ENCODE measurements around the gene SCN9A. TPM values are rescaled to one million over a fixed set of nuclear protein-coding genes. Genes with fewer than 3 reads are reported as not detected.

Gene SCN9A
- polyA plus RNA-seq, 1 donor from 2014 or later, result 10.4 TPM

DNA sequence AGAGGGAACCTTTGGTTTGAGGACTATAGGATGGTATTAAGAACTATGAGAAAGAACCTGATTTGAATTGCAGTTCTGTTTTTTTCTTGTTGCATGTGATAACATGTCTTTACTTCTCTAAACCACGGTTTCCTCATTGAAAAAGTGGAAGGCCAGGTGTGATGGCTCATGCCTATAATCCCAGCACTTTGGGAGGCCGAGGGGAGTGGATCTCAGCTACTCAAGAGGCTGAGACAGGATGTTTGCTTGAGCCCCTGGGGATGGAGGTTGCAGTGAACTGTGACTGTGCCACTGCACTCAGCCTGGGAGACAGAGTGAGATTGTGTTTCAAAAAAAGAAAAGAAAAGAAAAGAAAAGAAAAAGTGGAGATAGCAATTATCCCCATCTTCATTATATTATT, 32.3 kb downstream of the SCN9A start:
- no peaks in the 10 kb centered on the region for H3K9me2 ChIP-seq (ENCODE audit: insufficient read depth, low read length)
- no peaks in the 10 kb centered on the region for H4K20me1 ChIP-seq (ENCODE audit: insufficient read depth)
- H3K79me2 ChIP-seq (replicated peaks; ENCODE audit: insufficient read depth, low read length), result no peaks in the 10 kb centered on the region
- no peak overlapping the region for H3K9ac ChIP-seq (ENCODE audit: low read length)
- H2AFZ ChIP-seq (ENCODE audit: low read depth, low read length), result no peak overlapping the region
- no peaks in the 10 kb centered on the region for H3K36me3 ChIP-seq (ENCODE audit: insufficient read depth, low read length)
- no peak overlapping the region for H3K4me3 ChIP-seq (ENCODE audit: low read length)
- H3K4me2 ChIP-seq (ENCODE audit: low read length), result no peak overlapping the region
- no peaks in the 10 kb centered on the region for H3K27me3 ChIP-seq (ENCODE audit: insufficient read depth, low read depth, low read length)
- H3K27ac ChIP-seq (ENCODE audit: low read length), result no peak overlapping the region
- no peaks in the 10 kb centered on the region for H3K9me3 ChIP-seq (ENCODE audit: low read length)
- TF ChIP-seq EP300 (conservative IDR thresholded peaks at IDR 0.05; ENCODE audit: poor library complexity, severe bottlenecking) (no peak), RAD21 (conservative IDR thresholded peaks at IDR 0.05) (no peak)
- TF ChIP-seq, protein P1, sequence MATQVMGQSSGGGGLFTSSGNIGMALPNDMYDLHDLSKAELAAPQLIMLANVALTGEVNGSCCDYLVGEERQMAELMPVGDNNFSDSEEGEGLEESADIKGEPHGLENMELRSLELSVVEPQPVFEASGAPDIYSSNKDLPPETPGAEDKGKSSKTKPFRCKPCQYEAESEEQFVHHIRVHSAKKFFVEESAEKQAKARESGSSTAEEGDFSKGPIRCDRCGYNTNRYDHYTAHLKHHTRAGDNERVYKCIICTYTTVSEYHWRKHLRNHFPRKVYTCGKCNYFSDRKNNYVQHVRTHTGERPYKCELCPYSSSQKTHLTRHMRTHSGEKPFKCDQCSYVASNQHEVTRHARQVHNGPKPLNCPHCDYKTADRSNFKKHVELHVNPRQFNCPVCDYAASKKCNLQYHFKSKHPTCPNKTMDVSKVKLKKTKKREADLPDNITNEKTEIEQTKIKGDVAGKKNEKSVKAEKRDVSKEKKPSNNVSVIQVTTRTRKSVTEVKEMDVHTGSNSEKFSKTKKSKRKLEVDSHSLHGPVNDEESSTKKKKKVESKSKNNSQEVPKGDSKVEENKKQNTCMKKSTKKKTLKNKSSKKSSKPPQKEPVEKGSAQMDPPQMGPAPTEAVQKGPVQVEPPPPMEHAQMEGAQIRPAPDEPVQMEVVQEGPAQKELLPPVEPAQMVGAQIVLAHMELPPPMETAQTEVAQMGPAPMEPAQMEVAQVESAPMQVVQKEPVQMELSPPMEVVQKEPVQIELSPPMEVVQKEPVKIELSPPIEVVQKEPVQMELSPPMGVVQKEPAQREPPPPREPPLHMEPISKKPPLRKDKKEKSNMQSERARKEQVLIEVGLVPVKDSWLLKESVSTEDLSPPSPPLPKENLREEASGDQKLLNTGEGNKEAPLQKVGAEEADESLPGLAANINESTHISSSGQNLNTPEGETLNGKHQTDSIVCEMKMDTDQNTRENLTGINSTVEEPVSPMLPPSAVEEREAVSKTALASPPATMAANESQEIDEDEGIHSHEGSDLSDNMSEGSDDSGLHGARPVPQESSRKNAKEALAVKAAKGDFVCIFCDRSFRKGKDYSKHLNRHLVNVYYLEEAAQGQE (IDR thresholded peaks at IDR 0.05; ENCODE audit: borderline replicate concordance), result no peak
- H3F3A ChIP-seq (ENCODE audit: insufficient read depth, low read length, poor library complexity, severe bottlenecking), result no peaks in the 10 kb centered on the region

DNA sequence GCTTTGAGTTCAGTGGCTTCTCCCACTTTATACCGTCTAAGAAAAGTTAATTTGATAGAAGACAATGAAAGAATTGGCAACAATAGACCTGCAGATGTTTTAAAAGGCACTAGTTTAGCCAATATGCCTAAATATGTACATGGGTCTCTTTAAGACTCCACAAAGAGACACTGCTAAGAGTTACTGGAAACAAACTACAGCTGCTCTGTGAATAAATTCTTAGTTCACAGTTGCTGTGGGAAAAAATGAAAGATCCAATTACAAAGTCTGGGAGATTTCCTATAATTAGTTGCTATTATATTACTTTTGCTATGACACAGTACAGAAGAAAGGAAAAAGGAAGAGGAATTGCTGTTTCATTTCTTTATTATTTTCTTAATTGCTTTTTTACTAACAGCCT, 34.3 kb downstream of the SCN9A start:
- H3K79me2 ChIP-seq (replicated peaks; ENCODE audit: insufficient read depth, low read length), result no peaks in the 10 kb centered on the region
- H3F3A ChIP-seq (ENCODE audit: insufficient read depth, low read length, poor library complexity, severe bottlenecking), result no peaks in the 10 kb centered on the region
- H3K9me2 ChIP-seq (ENCODE audit: insufficient read depth, low read length), result no peaks in the 10 kb centered on the region
- no peaks in the 10 kb centered on the region for H3K9me3 ChIP-seq (ENCODE audit: low read length)
- no peak overlapping the region for H3K4me2 ChIP-seq (ENCODE audit: low read length)
- H3K27ac ChIP-seq (ENCODE audit: low read length), result no peak overlapping the region
- no peak overlapping the region for H3K9ac ChIP-seq (ENCODE audit: low read length)
- no peak overlapping the region for H2AFZ ChIP-seq (ENCODE audit: low read depth, low read length)
- no peaks in the 10 kb centered on the region for H3K27me3 ChIP-seq (ENCODE audit: insufficient read depth, low read depth, low read length)
- no peak overlapping the region for H3K4me3 ChIP-seq (ENCODE audit: low read length)
- TF ChIP-seq SMC3 (conservative IDR thresholded peaks at IDR 0.05; ENCODE audit: poor library complexity), result no peak
- TF ChIP-seq EP300 (conservative IDR thresholded peaks at IDR 0.05; ENCODE audit: poor library complexity, severe bottlenecking), result no peak
- TF ChIP-seq TAF1 (IDR thresholded peaks at IDR 0.05; ENCODE audit: low read depth), result no peak
- TF ChIP-seq MXI1 (conservative IDR thresholded peaks at IDR 0.05; ENCODE audit: poor library complexity, severe bottlenecking), result no peak
- TF ChIP-seq, protein P2, sequence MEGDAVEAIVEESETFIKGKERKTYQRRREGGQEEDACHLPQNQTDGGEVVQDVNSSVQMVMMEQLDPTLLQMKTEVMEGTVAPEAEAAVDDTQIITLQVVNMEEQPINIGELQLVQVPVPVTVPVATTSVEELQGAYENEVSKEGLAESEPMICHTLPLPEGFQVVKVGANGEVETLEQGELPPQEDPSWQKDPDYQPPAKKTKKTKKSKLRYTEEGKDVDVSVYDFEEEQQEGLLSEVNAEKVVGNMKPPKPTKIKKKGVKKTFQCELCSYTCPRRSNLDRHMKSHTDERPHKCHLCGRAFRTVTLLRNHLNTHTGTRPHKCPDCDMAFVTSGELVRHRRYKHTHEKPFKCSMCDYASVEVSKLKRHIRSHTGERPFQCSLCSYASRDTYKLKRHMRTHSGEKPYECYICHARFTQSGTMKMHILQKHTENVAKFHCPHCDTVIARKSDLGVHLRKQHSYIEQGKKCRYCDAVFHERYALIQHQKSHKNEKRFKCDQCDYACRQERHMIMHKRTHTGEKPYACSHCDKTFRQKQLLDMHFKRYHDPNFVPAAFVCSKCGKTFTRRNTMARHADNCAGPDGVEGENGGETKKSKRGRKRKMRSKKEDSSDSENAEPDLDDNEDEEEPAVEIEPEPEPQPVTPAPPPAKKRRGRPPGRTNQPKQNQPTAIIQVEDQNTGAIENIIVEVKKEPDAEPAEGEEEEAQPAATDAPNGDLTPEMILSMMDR (IDR thresholded peaks at IDR 0.05; ENCODE audit: poor library complexity, severe bottlenecking), result no peak
- TF ChIP-seq RAD21 (conservative IDR thresholded peaks at IDR 0.05), result no peak
- TF ChIP-seq, protein P1 (IDR thresholded peaks at IDR 0.05; ENCODE audit: borderline replicate concordance), result no peak
- no peak for TF ChIP-seq POLR2AphosphoS5 (IDR thresholded peaks at IDR 0.05)
- no peak for TF ChIP-seq EZH2 (IDR thresholded peaks at IDR 0.05; ENCODE audit: borderline replicate concordance, insufficient read depth, low read length, poor library complexity, severe bottlenecking)
- no peaks in the 10 kb centered on the region for H3K36me3 ChIP-seq (ENCODE audit: insufficient read depth, low read length)
- H4K20me1 ChIP-seq (ENCODE audit: insufficient read depth), result no peaks in the 10 kb centered on the region
